CD4-positive, alpha-beta T cell treated with Interleukin-6 for 4 hours (primary cell): ENCODE measurements around the gene SLC28A1.
"Not testable (repeated sequence)": the region's sequence is repeated elsewhere in the genome, so short reads cannot be mapped to it uniquely, and the experiment has no call there.

Experiments
- DNase-seq: peaks from one replicate; pipeline ENCODE4 v3.0.0-alpha.2; 2020; ENCODE audit warnings: mixed read lengths

Gene SLC28A1

DNA sequence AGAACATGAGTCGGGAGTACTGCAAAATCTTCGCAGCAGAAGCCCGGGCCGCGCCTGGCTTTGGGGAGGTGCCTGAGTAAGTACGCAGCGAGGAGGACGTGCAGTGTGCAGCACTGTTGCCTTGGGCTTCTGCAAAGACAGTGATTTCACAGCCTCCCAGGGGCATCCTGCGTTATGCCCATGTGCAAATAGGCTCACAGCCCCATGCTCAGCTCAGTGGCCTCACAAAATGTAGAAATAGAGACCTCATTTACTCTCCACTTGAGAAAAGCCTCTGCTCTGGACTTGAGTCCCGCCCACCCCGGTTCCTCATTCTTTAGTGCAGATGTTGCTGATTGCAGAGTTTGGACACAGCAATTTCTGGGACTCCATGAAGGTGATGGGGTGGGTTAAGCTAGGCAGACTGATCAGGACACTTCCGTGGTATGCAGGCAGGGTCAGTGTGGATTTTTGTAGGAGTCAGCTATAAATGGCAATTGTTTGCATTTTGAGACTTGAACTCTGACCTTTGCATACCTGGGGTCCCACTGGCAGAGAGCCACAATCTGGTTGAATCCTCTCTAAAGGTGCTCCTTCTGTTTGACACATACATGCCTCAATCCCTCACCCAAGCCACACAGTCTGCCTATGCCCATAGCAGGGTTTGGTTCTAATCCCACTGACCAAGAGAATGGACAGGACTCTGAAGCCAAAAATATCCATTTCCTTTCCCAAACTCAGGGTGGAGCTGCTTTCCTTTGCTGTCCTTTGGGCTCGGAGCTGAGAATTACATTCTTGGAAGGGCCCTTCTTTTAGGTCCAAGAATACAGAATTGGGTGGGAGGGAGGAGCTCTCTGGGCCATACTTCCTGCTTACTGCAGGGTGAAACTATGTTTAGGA is 20.7 kb upstream of the SLC28A1 start:
- DNase-seq: no peak

DNA sequence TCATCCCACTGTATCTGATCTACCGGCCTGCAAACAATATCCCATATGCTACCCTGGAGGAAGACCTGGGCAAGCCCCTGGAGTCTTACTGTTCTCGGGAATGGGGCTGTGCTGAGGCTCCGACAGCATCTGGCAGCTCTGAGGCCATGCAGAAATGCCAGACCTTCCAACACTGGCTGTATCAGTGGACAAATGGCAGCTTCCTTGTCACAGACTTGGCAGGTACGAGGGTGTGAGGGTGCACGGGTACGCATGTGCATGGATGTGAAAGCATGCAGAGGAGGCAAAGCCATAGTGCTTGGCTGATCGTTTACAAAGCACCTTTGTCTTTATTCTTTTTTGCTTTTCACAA is 20.0 kb upstream of the SLC28A1 start:
- DNase-seq: no peak

DNA sequence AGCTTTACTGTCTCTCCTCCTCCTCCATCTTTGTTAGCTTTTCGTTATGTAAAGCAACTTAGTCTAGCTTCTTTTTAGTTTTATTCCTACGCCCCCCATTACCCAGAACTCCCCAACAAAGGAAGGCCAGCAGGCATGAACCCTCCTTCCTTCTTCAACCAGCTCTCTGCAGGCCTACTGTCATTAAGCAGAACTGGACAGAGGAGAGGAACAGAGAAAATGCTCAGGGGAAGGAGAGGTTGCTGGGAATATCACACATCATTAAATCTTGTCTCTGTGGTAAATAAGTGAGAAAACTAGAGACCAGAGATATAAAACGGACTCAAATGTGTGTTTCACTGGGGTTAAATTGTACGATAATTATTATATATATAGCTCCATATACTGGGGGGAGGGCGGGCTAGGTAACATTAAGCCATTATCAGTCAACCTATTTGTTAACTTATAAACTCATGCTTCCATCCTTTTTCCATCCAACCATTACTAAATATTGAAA is 19.3 kb upstream of the SLC28A1 start:
- no peak for DNase-seq

- no peak for DNase-seq
Measured at GRCh38 chr15:84868037-84868880, 16.2 kb upstream of the SLC28A1 start.

- DNase-seq: no peak
Measured at GRCh38 chr15:84869510-84869909, 15.0 kb upstream of the SLC28A1 start.

GRCh38 chr15:84871428-84871985 is 13.0 kb upstream of the SLC28A1 start:
- peak; percentile 18 for DNase-seq

DNA sequence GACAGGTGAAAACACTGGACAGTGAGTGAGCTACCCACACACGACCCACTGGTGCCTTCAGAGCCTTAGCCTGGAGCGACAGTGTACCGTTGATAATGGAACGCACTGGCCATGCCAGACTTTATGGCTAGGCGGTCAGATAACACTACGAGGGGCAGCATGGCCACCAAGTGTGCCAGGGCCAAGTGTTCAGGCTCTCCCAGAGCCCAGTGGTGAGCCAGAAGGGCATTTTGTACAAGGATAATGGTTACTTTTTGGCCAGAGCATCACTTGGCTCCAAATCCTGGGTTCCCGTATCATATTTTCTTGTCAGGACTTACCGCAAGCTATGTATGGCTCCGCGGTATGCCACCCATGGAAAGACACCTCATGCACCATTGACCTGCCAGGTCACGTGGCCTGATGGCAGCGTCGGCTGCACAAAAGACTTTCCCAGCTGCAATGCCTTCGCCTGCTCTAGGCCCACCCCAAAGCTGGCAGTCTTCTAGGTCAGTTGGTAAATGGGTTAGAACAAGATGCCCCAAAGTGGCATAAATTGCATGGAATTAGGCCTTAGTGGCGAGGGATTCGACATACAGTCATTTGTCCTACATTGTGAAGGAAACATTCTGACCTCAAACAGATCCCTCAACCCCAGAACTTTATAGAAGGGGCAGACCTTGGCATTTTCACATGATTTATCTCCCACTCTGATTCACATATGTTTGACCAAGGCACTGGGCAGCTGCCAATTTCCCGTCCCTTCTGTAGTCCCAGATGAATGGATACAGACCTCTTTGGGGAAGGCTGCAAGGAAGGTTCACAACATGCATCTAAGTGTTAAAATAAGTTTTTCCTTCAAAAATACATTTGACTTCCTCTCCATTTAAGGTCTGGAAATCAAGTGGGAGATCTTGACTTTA is 12.2 kb upstream of the SLC28A1 start:
- DNase-seq: no peak

DNA sequence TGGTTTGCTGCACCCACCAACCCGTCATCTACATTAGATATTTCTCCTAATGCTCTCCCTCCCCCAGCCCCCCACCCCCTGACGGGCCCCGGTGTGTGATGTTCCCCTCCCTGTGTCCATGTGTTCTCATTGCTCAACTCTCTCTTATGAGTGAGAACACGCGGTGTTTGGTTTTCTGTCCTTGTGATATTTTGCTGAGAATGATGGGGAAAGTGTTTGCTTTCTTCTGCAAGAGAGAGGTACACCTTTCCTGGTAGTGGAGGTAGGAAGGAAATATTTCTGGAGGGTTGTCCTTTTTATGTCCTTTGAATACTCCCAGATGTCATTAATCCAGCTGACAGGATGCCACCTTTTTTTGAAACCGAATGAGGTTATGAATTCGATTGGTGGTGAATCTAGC is 10.5 kb upstream of the SLC28A1 start:
- no peak for DNase-seq

- DNase-seq: no peak
Measured at GRCh38 chr15:84874981-84875699, 9.3 kb upstream of the SLC28A1 start.

DNA sequence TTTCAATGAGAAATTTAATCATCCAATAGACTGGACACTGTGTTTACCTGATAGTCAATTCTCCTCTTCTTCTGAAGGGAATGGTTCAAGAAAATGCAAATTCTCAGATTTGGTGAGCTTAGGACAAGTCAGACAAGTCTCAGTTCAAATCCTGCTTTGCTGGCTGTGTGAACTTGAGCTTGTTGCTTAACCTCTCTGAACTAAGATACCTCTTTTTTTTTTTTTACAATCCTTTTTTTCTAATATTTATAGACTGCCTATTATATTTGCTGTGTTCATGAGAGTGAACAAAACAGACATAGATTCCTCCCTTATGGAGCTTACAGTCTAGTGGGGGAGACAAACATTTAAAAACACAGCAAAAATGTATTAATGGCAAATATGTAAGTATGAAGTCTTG is 8.2 kb upstream of the SLC28A1 start:
- no peak for DNase-seq

- DNase-seq: not testable (repeated sequence)
Measured at GRCh38 chr15:84877701-84878100, 6.8 kb upstream of the SLC28A1 start.

DNA sequence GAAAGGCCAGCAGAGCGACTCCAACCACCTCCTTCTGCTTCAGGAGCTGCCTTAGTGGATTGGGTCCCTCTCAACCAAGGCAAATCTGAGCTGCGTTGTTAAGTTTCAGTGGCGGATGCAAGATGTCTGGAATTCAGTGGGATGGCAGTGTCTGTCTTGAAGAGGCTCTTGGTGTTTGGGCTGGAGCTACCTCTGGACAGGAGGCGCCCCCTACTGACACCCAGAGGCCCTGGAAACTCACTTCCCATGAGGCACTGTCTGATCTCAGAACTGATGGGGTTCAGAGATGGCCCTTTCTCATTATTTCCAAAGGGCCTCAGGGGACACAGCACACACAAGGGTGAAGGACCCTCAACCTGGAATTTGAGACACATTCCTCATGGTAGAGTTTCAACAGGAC is 6.0 kb upstream of the SLC28A1 start:
- peak; percentile 70 for DNase-seq

- DNase-seq: no peak
Measured at GRCh38 chr15:84879088-84879780, 5.2 kb upstream of the SLC28A1 start.

GRCh38 chr15:84880007-84880406 is 4.5 kb upstream of the SLC28A1 start:
- no peak for DNase-seq

GRCh38 chr15:84880822-84881519 is 3.5 kb upstream of the SLC28A1 start:
- DNase-seq: no peak

DNA sequence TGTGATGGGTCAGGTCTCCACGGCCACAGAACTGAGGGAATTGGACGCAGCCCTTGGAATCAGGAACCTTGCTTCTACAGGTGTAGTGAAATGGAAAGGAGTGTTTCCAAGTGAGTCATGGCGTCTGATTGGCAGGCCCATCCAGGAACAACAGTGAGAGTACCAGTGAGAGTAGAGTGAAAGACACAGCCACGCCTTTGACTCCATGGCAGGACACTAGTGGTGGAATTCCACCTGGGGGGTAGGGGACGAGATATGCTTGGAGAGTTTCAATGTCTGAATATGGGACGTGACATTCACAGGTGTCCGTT is 3.0 kb upstream of the SLC28A1 start:
- no peak for DNase-seq

- no peak for DNase-seq
Measured at GRCh38 chr15:84883466-84883865, 996 bp upstream of the SLC28A1 start.

GRCh38 chr15:84885801-84886200 is 1.3 kb downstream of the SLC28A1 start:
- DNase-seq: no peak

GRCh38 chr15:84886211-84886983 is 1.9 kb downstream of the SLC28A1 start:
- no peak for DNase-seq

DNA sequence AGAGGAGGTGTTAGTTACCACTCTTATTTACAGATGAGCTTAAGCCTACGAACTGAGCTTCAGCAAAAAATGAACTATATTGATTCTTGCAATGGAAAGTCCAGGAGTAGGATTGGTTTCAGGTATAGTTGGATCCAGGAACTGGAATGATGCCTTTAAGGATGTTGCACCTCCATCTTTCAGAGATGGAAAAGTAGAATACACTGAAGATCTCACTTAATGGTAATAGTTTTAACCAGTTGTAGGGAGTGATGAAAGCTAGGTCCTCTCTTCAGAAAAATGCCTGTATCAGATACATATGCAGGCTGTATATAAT is 2.5 kb downstream of the SLC28A1 start:
- no peak for DNase-seq
